ELF-1 (cell line): Measurements from ENCODE around the gene ABCB11.
"Not testable (repeated sequence)": the region's sequence is repeated elsewhere in the genome, so short reads cannot be mapped to it uniquely, and the experiment has no call there.

ENCODE experiments used
- DNase-seq: peaks from one replicate; pipeline ENCODE4 v3.0.0-alpha.2; 2016; ENCODE audit warnings: low read depth, low spot score

The ABCB11 gene

GRCh38 chr2:169031202-169031601, at the start of gene ABCB11:
ABCB11 (minus strand) TSS chr2:169031324; CDS start chr2:169018125, 13,199 bp downstream.
- DNase-seq = no peak

- DNase-seq = no peak
Measured at GRCh38 chr2:169080250-169081069, 49.3 kb upstream of the ABCB11 start.

- no peak for DNase-seq
Measured at GRCh38 chr2:169077674-169078240, 46.6 kb upstream of the ABCB11 start.

- DNase-seq = no peak
Measured at GRCh38 chr2:169073963-169074751, 43.0 kb upstream of the ABCB11 start.

GRCh38 chr2:169073211-169073962, 42.3 kb upstream of the ABCB11 start:
- no peak for DNase-seq

GRCh38 chr2:169072163-169072925, 41.2 kb upstream of the ABCB11 start:
- DNase-seq = no peak

- no peak for DNase-seq
Measured at GRCh38 chr2:169071455-169071854, 40.3 kb upstream of the ABCB11 start.

- DNase-seq = no peak
Measured at GRCh38 chr2:169069833-169070232, 38.7 kb upstream of the ABCB11 start.

GRCh38 chr2:169069341-169069740, 38.2 kb upstream of the ABCB11 start, which contains the start of gene DHRS9:
DHRS9 (plus strand) TSS chr2:169069563; CDS start chr2:169081582, 12,019 bp downstream.
- DNase-seq = no peak

GRCh38 chr2:169066897-169067296, 35.8 kb upstream of the ABCB11 start:
- DNase-seq = no peak

GRCh38 chr2:169065864-169066517, 34.9 kb upstream of the ABCB11 start:
- DNase-seq = no peak

GRCh38 chr2:169065422-169065821, 34.3 kb upstream of the ABCB11 start:
- no peak for DNase-seq

GRCh38 chr2:169064199-169064598, 33.1 kb upstream of the ABCB11 start:
- DNase-seq = not testable (repeated sequence)

GRCh38 chr2:169054575-169054974, 23.5 kb upstream of the ABCB11 start:
- not testable (repeated sequence) for DNase-seq

- no peak for DNase-seq
Measured at GRCh38 chr2:169050476-169051240, 19.5 kb upstream of the ABCB11 start.

GRCh38 chr2:169049142-169049541, 18.0 kb upstream of the ABCB11 start:
- no peak for DNase-seq

GRCh38 chr2:169047256-169048250, 16.4 kb upstream of the ABCB11 start:
- DNase-seq = no peak

GRCh38 chr2:169046440-169047151, 15.5 kb upstream of the ABCB11 start:
- peak; percentile 51 for DNase-seq
